SIG-M5 treated with dmso at 0.1 percent for 504 hours (cell line): Measurements from ENCODE around the gene VWA5B1.
"Not testable (repeated sequence)": the region's sequence is repeated elsewhere in the genome, so short reads cannot be mapped to it uniquely, and the experiment has no call there.

Experiments used
- DNase-seq: peaks from one replicate; lab custom pipeline; 2025; ENCODE audit not compliant: unreplicated experiment; lab: John Stamatoyannopoulos, UW

Gene VWA5B1

GRCh38 chr1:20290624-20291597 lies at the start of gene VWA5B1:
TSS of gene VWA5B1 (plus strand) at chr1:20290875. CDS start at chr1:20310602, 19,727 bp downstream.
- DNase-seq: no peak

GRCh38 chr1:20242890-20243479 lies 47.7 kb upstream of the VWA5B1 start:
- no peak for DNase-seq

- DNase-seq: no peak
Measured at GRCh38 chr1:20248971-20249612, 41.6 kb upstream of the VWA5B1 start.

DNA sequence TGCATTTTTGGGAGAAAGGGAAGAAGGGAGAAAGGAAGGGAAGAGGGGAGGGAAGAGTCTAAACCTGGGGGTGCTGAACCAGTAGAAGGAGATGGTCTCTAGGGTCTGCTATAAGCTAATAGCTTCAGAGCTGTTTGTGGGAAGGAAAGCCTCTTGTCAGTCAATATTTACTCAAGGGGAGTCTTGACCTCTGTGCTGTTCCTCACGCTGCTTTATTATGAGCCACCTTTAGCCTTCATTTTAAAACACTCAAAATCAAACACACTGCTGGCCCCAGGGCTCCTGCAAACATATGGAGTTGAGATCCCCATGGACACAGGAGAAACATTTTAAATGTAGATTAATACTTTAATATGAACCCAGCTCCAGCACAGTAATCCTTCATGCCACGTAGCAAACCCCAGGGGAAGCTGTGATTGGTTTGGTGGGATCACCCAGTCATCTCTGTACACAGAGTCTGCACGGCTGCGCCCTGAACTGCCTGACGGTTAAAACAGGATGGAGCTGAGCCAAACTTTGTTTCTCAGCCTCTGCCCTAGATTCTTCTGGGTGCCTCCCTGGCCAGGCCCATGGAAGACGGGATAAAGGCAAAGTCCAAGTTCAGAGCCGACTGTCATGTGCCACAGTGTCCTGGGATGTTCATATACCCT lies 40.2 kb upstream of the VWA5B1 start:
- DNase-seq: no peak

DNA sequence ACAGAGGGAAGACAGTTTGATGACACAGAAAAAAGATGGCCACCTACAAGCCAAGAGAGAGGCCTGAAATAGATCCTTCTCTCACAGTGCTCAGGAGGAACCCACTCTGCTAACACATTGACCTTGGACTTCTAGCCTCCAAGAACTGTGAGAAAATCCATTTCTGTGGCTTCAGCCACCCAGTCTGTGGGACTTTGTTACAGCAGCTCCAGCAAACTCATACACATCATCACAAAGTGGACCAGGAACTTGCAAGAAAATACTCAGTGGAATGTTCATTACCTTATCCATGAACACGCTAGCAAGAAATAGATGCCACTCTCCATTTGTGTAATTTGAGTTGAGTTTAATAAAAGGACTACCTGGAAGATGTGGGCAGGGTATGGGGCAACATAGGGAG lies 38.1 kb upstream of the VWA5B1 start:
- DNase-seq: no peak

- DNase-seq: peak; percentile 85
Measured at GRCh38 chr1:20255666-20256065, 35.0 kb upstream of the VWA5B1 start.

DNA sequence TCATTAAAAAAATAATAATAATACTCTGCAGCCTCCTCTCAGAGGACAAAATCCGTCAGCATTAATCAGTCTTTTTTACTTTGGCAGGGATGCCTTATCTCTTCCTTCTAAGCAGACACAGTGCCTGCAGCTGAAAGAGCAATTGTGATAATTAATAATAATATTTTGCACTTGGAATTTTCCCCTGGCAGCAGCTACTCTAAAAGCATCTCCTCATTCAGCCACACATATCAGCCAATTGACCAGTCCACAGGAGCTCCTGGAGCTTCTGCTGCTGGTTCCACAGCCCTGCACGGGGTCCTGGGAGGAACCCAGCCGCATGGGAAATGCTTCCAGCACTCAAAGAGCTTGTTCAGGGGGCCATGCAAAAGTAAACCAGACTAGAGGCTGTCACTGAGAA lies 31.0 kb upstream of the VWA5B1 start:
- DNase-seq: no peak

- DNase-seq: no peak
Measured at GRCh38 chr1:20261095-20261494, 29.6 kb upstream of the VWA5B1 start.

DNA sequence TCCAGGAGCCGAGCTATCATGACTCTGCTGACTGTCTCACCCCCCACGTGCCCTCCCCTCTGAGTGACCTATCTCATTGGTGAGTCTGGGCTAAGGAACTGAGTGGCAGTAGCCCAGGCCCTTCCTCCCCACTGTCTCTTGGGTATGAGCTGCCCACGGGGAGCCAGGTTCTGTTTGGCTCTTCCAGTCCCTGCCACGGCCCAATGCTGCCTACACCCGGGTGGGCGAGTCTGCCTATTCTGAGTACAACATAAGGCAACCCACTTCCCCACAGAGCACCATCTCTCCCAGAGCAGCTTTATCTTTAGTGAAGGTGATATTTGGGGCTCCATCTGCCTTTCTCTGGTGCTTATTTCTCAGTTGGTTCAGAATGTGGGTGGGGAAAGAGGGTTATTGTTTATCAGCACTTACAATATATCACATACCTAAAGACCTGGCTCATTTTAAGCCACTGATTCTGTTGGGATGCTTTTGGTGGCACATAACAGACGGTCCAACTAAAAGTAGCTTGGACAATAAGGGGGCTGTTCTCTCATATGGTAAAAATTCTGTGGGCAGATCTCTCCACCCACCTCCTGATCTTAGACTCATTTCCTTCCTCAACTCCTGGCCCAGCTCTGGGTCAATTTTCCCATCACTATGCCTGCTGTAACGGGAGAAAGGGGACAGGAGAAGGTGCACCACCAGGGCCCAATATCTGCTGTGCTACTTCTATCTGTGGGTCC lies 27.7 kb upstream of the VWA5B1 start:
- DNase-seq: no peak

- no peak for DNase-seq
Measured at GRCh38 chr1:20265250-20265649, 25.4 kb upstream of the VWA5B1 start.

- no peak for DNase-seq
Measured at GRCh38 chr1:20266141-20266540, 24.5 kb upstream of the VWA5B1 start.

DNA sequence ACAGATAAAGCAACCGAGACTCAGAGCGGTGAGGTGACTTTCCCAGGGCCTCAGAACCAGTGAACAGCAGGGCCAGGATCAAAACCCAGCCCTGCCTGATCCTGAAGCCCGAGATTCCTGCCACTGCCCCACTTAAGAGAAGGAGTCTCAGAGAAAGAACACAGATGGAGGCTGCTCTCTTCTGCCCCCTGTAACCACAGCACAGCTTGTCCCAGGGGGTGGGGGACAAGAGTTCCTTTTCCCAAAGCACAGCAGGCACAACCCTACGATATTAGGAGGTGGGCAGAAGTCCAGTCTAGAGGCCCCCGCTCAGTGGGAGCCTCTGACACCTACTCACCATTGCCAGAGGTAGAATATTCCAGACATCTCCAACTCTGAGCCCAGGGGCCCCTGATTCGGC lies 24.0 kb upstream of the VWA5B1 start:
- no peak for DNase-seq

DNA sequence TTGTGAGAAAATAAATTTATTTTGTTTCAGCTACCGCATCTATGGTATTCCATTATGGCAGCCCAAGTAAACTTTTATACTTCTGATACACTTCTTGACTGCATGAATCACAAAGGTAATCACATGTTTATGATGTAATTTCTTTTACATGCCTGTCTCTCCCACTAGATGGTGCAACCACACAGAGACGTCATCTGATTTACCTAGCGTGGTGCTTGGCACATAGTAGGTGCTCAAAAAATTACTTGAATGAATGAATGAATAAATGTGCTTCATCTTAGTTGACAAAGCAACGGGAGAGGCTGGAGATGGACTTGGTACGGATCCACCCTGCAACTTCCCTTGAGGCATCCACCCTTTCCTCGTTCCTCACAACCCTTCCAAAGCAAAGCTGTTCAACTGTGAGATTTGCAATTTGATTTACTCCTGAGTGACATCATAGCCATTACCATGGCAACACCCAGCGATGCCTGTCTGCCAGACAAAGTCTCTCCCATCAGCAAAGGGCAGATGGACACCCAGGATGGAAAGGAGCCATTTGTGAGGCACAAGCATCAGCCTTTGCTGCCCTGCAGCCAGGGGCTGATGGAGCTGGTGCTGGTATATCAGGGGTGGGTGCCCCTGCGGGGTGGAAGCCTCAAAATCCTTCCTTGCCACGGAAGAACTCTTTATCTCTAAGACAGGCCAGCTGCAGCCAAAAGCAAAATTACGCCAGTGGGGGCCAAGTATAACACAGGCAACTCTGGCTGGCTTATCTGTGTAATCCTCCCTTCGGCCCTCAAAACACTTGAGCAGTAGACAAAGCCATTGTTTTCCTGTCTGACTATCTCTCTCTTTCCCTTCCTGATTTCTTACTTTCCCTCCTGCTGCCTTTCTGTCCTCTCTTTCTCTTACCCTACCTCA lies 18.9 kb upstream of the VWA5B1 start:
- no peak for DNase-seq

DNA sequence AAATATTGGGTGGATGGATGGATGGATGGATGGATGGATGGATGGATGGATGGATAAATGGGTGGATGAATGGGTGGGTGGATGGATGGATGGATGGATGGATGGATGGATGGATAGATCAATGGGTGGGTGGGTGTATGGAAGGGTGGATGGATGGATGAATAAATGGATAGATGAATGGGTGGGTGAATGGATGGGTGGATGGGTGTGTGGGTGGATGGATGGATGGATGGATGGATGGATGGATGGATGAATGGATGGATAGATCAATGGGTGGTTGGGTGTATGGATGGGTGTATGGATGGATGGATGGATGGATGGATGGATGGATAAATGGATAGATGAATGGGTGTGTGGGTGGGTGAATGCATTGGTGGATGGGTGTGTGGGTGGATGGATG lies 17.0 kb upstream of the VWA5B1 start:
- DNase-seq: not testable (repeated sequence)

- no peak for DNase-seq
Measured at GRCh38 chr1:20275319-20275925, 15.3 kb upstream of the VWA5B1 start.

DNA sequence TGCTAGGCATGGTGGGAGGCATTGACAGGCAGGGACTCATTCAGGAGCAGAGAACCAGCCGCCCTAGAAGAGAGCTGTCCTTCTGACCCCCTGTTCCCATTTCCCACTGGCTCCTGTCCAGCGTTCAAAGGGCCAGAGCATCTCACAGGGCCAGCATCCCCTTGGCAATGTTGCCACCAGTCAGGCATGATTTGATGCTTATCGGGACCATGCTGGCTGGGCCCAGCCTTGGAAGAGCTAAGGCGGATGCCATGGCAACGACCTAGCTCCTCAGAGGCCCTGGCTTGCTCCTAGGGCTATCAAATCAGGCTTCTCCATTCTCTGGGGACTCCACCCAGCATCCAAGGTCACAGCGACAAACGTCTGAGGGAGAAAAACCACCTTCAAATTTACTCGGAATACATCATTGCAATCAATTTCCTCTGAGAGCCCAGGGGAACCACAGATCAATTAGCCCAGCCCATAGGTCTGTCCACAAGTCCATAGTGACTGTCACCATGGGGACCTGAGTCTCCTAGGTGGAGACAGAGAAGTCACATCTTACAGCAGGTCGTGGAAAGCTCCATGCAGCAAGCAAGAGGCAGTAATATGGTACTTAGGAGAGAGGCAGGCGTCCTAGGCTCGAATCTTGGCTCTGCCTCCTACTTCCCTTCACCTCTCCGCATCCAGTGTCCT lies 14.1 kb upstream of the VWA5B1 start:
- DNase-seq: no peak

DNA sequence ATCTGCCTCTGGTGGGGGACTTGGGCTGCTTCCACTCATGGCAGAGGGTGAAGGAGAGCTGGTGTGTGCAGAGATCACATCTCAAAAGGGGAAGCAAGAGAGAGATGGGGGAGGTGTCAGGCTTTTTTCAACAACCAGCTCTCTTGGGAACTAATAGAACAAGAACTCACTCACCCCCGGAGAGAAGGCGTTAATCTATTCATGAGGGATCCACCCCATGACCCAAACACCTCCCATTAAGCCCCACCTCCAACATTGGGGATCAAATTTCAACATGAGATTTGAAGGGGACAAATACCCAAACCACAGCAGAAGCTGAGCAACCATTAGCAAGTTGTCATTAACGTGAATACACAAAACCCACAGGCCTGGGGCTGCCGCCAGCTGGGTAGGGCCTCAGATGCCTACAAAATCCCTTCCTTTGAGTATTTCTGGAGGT lies 12.0 kb upstream of the VWA5B1 start:
- no peak for DNase-seq

- DNase-seq: peak; percentile 2
Measured at GRCh38 chr1:20279509-20279908, 11.2 kb upstream of the VWA5B1 start.

- no peak for DNase-seq
Measured at GRCh38 chr1:20280341-20280740, 10.3 kb upstream of the VWA5B1 start.
